Mucosa of stomach (tissue), 1 donor: Measurements from ENCODE around the gene SH3BP5L.

Source experiments
- H3K27me3 ChIP-seq: one replicate; pipeline ENCODE4 v1.7.0; 2013; ENCODE audit warnings: mild to moderate bottlenecking, low read length; ENCODE audit not compliant: control insufficient read depth, insufficient read depth
- H3K36me3 ChIP-seq: one replicate; pipeline ENCODE4 v1.7.0; 2013; ENCODE audit warnings: low read length; ENCODE audit not compliant: control insufficient read depth, insufficient read depth
- H3K4me1 ChIP-seq: one replicate; pipeline ENCODE4 v1.7.0; 2013; ENCODE audit warnings: mild to moderate bottlenecking, low read length; ENCODE audit not compliant: control insufficient read depth, insufficient read depth
- H3K4me3 ChIP-seq: one replicate; pipeline ENCODE4 v1.7.0; 2013; ENCODE audit warnings: low read length
- H3K9ac ChIP-seq: one replicate; pipeline ENCODE4 v1.7.0; 2013; ENCODE audit warnings: mild to moderate bottlenecking, low read length, moderate library complexity
- H3K9me3 ChIP-seq: one replicate; pipeline ENCODE4 v1.7.0; 2013; ENCODE audit warnings: mild to moderate bottlenecking, low read length, moderate library complexity; ENCODE audit not compliant: control insufficient read depth
- donor health status: Pancreatic carcinoma.

Gene SH3BP5L

GRCh38 chr1:248825909-248826760 is at the start of gene SH3BP5L:
Gene SH3BP5L (minus strand): TSS chr1:248825915. CDS start chr1:248824935, 980 bp downstream.
- Histone ChIP-seq H3K27me3 (no peaks in the 10 kb centered on the region), H3K36me3 (no peaks in the 10 kb centered on the region), H3K9ac (peak within 1 kb of the TSS; percentile 94), H3K9me3 (no peaks in the 10 kb centered on the region), H3K4me1 (peaks cover 36% of the 10 kb centered on the region), H3K4me3 (peak within 1 kb of the TSS; percentile 99)

GRCh38 chr1:248873993-248874533 is 48.3 kb upstream of the SH3BP5L start:
- H3K36me3 ChIP-seq: no peaks in the 10 kb centered on the region
- H3K9ac ChIP-seq: peak overlapping the region; percentile 77
- H3K4me3 ChIP-seq: peak overlapping the region; percentile 94
- H3K4me1 ChIP-seq: no peaks in the 10 kb centered on the region
- H3K27me3 ChIP-seq: no peaks in the 10 kb centered on the region
- H3K9me3 ChIP-seq: no peaks in the 10 kb centered on the region

GRCh38 chr1:248873409-248873992 is 47.8 kb upstream of the SH3BP5L start:
- Histone ChIP-seq H3K4me3 (peak overlapping the region; percentile 94), H3K36me3 (no peaks in the 10 kb centered on the region), H3K9me3 (no peaks in the 10 kb centered on the region), H3K9ac (peak overlapping the region; percentile 77), H3K27me3 (no peaks in the 10 kb centered on the region), H3K4me1 (no peaks in the 10 kb centered on the region)

- no peaks in the 10 kb centered on the region for H3K27me3 ChIP-seq
- H3K4me1 ChIP-seq: no peaks in the 10 kb centered on the region
- peak overlapping the region; percentile 94 for H3K4me3 ChIP-seq
- H3K36me3 ChIP-seq: no peaks in the 10 kb centered on the region
- H3K9ac ChIP-seq: peak overlapping the region; percentile 77
- H3K9me3 ChIP-seq: no peaks in the 10 kb centered on the region
Observed at GRCh38 chr1:248872752-248873408, 47.2 kb upstream of the SH3BP5L start.

GRCh38 chr1:248871837-248872401 is 46.2 kb upstream of the SH3BP5L start:
- H3K36me3 ChIP-seq: no peaks in the 10 kb centered on the region
- H3K4me3 ChIP-seq: no peak overlapping the region
- H3K4me1 ChIP-seq: no peaks in the 10 kb centered on the region
- no peaks in the 10 kb centered on the region for H3K9me3 ChIP-seq
- H3K27me3 ChIP-seq: no peaks in the 10 kb centered on the region
- H3K9ac ChIP-seq: no peak overlapping the region

GRCh38 chr1:248862998-248863881 is 37.5 kb upstream of the SH3BP5L start:
- peaks cover 25% of the 10 kb centered on the region for H3K4me1 ChIP-seq
- no peaks in the 10 kb centered on the region for H3K36me3 ChIP-seq
- H3K9ac ChIP-seq: peak overlapping the region; percentile 32
- peak overlapping the region; percentile 45 for H3K4me3 ChIP-seq
- H3K9me3 ChIP-seq: no peaks in the 10 kb centered on the region
- no peaks in the 10 kb centered on the region for H3K27me3 ChIP-seq

GRCh38 chr1:248862695-248862997 is 36.9 kb upstream of the SH3BP5L start:
- Histone ChIP-seq H3K9me3 (no peaks in the 10 kb centered on the region), H3K9ac (peak overlapping the region; percentile 32), H3K4me1 (peaks cover 29% of the 10 kb centered on the region), H3K36me3 (no peaks in the 10 kb centered on the region), H3K4me3 (peak overlapping the region; percentile 45), H3K27me3 (no peaks in the 10 kb centered on the region)

GRCh38 chr1:248861616-248862015 is 35.9 kb upstream of the SH3BP5L start:
- H3K4me3 ChIP-seq: no peak overlapping the region
- H3K9me3 ChIP-seq: no peaks in the 10 kb centered on the region
- H3K36me3 ChIP-seq: no peaks in the 10 kb centered on the region
- H3K9ac ChIP-seq: no peak overlapping the region
- peaks cover 37% of the 10 kb centered on the region for H3K4me1 ChIP-seq
- no peaks in the 10 kb centered on the region for H3K27me3 ChIP-seq

- no peak overlapping the region for H3K4me3 ChIP-seq
- no peaks in the 10 kb centered on the region for H3K36me3 ChIP-seq
- H3K4me1 ChIP-seq: peaks cover 37% of the 10 kb centered on the region
- no peaks in the 10 kb centered on the region for H3K27me3 ChIP-seq
- H3K9ac ChIP-seq: no peak overlapping the region
- no peaks in the 10 kb centered on the region for H3K9me3 ChIP-seq
Observed at GRCh38 chr1:248860007-248860406, 34.3 kb upstream of the SH3BP5L start.

- Histone ChIP-seq H3K9ac (peak within 1 kb of the TSS; percentile 83), H3K4me1 (peaks cover 37% of the 10 kb centered on the region), H3K27me3 (no peaks in the 10 kb centered on the region), H3K4me3 (peak within 1 kb of the TSS; percentile 88), H3K9me3 (no peaks in the 10 kb centered on the region), H3K36me3 (no peaks in the 10 kb centered on the region)
Observed at GRCh38 chr1:248858891-248859889, 33.5 kb upstream of the SH3BP5L start, which contains the start of gene ZNF692. Gene ZNF692 (minus strand): TSS chr1:248859085. CDS start chr1:248858309, 776 bp downstream.
